Esophagus (tissue), 2 donors: ENCODE measurements around the gene FADS1. TPM values are rescaled to one million over a fixed set of nuclear protein-coding genes. Genes with fewer than 3 reads are reported as not detected.

Experiments
- H3K27ac ChIP-seq, 2 donors: one replicate each; pipeline ENCODE4 v1.5.1; 2013; ENCODE audit warnings: low read depth in 2 of 2, mild to moderate bottlenecking in 2 of 2, inconsistent platforms in 1 of 2, low read length in 1 of 2, moderate library complexity in 1 of 2
- H3K27me3 ChIP-seq, 2 donors: one replicate each; pipeline ENCODE4 v1.6.1; 2013; ENCODE audit warnings: low read length in 2 of 2, control low read depth in 1 of 2, mild to moderate bottlenecking in 1 of 2; ENCODE audit not compliant: insufficient read depth in 2 of 2, control insufficient read depth in 1 of 2
- H3K36me3 ChIP-seq, 2 donors: one replicate each; pipeline ENCODE4 v1.6.1; 2013; ENCODE audit warnings: low read length in 1 of 2; ENCODE audit not compliant: control insufficient read depth in 2 of 2, insufficient read depth in 2 of 2
- H3K4me1 ChIP-seq, 2 donors: one replicate each; pipeline ENCODE4 v1.6.1; 2013; ENCODE audit warnings: low read length in 1 of 2; ENCODE audit not compliant: control insufficient read depth in 2 of 2, insufficient read depth in 2 of 2
- H3K4me3 ChIP-seq, 2 donors: one replicate each; pipeline ENCODE4 v1.5.1; 2013; ENCODE audit warnings: low read length in 2 of 2, mild to moderate bottlenecking in 2 of 2, low read depth in 1 of 2, moderate library complexity in 1 of 2
- H3K9me3 ChIP-seq, 2 donors: one replicate each; pipeline ENCODE4 v1.6.1; 2013; ENCODE audit warnings: mild to moderate bottlenecking in 2 of 2, low read depth in 1 of 2, low read length in 1 of 2, moderate library complexity in 1 of 2; ENCODE audit not compliant: control insufficient read depth in 2 of 2, insufficient read depth in 1 of 2
- WGBS, 2 donors: extraction: QIAGEN DNeasy Blood & Tissue Kit; methylation state at CpG; one replicate each; pipeline ENCODE4 v1.1.7; 2013; 5-methylcytosine and 5-hydroxymethylcytosine counted together
- polyA plus RNA-seq, 2 donors: library from polyadenylated mRNA; stranded (reverse); fragments of 200-250 nt; gene quantifications; one replicate each; pipeline ENCODE4 v1.2.3, GENCODE V29; 2013
- donor health status: healthy with polysubstance abuse.
- donor health status: Bipolar disorder and iron deficiency.

Gene FADS1
- polyA plus RNA-seq, 2 donors = 1.1 to 1.6 TPM

DNA sequence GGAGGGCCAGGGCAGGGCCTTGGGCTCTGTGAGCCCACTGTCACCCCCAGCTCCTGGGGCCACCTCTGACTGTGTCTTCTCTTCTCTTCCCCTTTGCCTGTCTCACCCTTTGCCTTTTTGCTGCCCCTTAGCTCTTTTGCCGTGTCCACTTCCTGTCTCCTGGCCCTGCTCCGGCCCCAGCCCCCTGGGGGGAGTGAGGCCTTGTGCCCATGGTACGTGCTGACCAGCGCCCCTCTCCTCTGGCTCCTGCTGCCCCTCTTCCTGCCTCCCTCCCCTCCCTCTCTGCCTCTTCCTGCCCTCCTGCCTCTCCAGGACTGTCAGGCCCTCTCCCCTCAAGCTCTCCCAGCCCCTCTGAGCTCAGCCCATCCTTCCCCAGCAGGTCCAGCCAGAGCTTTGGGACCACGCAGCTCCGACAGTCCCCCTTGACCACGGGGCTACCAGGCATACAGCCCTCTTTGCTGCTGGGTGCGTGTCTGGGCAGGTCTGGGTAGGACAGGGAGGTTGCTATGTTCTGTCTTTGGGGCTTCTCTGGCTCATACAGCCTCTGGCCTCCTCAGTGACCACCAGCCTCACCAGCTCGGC, 36.1 kb downstream of the FADS1 start:
- H3K27me3 ChIP-seq = no peaks in the 10 kb centered on the region
- H3K36me3 ChIP-seq = peaks cover 5 to 14% of the 10 kb centered on the region in 2 donors
- H3K4me1 ChIP-seq = peaks cover 0 to 9% of the 10 kb centered on the region in 2 donors
- H3K9me3 ChIP-seq = no peaks in the 10 kb centered on the region
- no peak overlapping the region for H3K4me3 ChIP-seq
- WGBS, 2 donors = 67 to 83% methylated on average over 7 to 9 of the region's 9 CpGs
- no peak overlapping the region for H3K27ac ChIP-seq

DNA sequence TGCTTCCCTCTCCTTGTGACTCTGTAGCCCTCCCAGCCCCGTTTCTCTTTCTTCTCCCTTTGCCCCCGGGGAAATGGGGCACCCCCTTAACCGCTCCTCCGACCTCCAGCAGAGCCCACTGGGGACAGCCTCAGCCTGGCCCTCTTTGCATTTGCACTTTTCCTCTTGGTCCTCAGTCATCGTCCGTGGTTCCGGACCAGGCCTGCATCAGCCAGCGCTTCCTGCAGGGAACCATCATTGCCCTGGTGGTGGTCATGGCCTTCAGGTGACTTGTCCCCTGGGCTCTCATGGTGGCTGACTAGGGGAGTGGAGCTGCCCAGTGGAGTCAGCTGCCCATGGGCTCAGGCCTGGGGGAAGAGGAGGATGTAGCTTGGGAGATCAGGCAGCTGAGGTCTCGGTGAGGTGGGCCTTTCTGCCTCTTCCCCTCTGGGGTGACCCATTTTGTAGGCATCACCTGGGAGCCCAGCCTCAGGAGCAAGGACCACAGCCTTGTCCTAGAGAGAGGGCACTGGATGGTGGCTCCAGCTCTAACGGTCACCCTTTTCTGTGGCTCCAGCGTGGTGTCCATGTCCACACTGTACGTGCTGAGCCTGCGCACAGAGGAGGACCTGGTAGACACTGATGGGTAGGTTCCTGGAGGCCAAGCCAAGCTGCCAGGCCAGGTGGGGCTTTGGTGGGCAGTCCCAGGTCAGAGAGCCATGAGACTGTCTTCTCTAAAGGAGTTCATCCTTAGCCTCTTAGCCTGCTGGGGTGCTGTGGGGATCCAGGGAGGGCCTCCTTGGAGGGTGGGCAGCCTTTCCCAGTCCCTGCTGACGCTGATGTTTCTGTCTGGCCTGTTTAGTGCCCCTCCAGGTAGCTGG, 36.9 kb downstream of the FADS1 start:
- peaks cover 0 to 8% of the 10 kb centered on the region in 2 donors for H3K4me1 ChIP-seq
- H3K27ac ChIP-seq = no peak overlapping the region
- H3K36me3 ChIP-seq = peaks cover 5 to 10% of the 10 kb centered on the region in 2 donors
- H3K9me3 ChIP-seq = no peaks in the 10 kb centered on the region
- 84 to 86% methylated on average over 14 of the region's 14 CpGs for WGBS, 2 donors
- H3K27me3 ChIP-seq = no peaks in the 10 kb centered on the region
- no peak overlapping the region for H3K4me3 ChIP-seq

DNA sequence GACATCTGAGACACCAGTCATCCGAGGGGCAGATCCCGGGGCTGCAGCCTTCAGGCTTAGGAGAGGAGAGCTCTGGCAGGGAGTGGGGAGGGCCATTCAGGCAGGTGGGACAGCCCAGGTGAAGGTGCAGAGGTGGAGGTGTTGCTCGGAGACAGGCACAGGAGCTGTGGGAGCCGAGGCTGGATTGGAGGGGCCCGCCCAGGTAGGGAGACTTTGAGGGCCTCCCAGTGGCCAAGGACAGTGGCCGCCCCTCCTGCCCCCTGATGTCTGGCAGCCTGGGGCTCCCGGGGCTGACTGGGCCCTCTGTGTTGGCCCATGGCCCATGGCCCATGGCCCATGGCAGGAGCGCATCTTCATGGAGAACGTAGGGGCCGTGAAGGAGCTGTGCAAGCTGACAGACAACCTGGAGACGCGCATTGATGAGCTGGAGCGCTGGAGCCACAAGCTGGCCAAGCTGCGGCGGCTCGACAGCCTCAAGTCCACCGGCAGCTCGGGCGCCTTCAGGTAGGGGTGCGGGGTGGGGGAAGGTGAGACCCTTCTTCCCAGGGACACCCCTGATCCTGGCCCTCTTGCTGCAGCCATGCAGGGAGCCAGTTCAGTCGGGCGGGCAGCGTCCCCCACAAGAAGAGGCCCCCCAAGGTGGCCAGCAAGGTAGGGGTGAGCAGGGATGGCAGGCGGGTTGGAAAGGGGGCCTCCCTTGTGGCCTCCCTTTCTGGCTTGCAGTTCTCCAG, 37.7 kb downstream of the FADS1 start:
- Histone ChIP-seq H3K4me1 (peaks cover 0 to 8% of the 10 kb centered on the region in 2 donors), H3K36me3 (peaks cover 4 to 5% of the 10 kb centered on the region in 2 donors), H3K4me3 (no peak overlapping the region), H3K27ac (no peak overlapping the region), H3K27me3 (no peaks in the 10 kb centered on the region), H3K9me3 (no peaks in the 10 kb centered on the region)
- WGBS, 2 donors = 83 to 90% methylated on average over 24 of the region's 24 CpGs

DNA sequence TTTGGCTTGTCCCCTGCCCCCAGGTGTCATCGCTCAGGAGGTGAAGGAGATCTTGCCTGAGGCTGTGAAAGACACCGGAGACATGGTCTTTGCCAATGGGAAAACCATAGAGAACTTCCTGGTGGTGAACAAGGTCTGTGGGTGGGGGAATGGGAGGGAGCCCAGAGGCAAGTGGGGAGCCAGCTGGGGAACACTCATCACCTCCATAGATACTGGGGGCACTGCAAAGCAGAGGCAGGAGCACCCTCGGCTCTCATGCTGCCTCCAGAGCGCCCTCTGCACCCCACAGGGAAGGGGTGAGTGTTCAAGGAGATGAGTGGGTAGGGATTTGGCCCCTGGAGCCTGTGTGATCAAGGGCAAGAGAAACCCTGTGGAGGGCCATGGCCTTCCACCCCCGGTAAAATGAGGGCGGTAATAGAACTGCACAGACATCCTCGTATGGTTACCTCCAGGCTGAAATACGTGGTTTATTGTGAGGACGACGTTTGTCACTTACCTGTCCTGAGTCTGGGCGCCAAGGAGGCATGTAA, 38.4 kb downstream of the FADS1 start:
- Histone ChIP-seq H3K27me3 (no peaks in the 10 kb centered on the region), H3K9me3 (no peaks in the 10 kb centered on the region), H3K27ac (no peak overlapping the region), H3K36me3 (peaks cover 3 to 5% of the 10 kb centered on the region in 2 donors), H3K4me1 (peaks cover 0 to 8% of the 10 kb centered on the region in 2 donors), H3K4me3 (no peak overlapping the region)
- WGBS, 2 donors = 74 to 83% methylated on average over 11 of the region's 11 CpGs

DNA sequence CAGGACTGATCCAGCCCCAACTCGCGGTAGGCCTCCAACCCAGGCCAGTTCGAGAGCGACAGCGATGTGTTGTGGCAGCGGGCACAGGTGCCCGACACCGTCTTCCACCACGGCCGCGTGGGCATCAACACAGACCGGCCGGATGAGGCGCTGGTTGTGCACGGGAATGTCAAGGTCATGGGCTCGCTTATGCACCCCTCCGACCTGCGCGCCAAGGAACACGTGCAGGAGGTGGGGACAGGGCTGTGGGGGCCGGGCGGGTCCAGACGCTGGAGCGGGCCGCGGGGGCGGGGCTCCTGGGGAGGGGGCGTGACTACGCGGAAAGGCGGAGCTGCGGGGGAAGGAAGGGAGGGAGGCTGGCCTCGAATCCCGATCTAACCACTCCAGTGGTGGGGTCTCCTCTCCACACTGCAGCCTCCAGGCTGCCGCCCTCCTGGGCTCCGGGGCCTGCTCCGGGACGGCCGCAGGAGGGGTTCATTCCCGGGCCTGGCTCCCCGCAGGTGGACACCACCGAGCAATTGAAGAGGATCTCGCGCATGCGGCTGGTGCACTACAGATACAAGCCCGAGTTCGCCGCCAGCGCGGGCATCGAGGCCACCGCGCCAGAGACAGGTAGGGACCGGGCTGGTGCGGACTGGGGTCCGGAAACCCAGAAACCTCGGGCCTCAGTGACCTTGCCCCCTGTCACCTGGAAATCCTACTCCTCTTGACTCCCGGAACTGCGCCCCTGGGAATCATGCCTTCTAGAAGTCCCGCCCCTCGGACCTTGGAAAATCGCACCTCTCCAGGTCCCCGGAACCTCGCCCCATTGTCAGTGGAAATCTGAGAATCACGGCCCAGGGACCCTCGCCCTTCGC, 39.3 kb downstream of the FADS1 start:
- Histone ChIP-seq H3K4me3 (no peak overlapping the region), H3K4me1 (peaks cover 0 to 8% of the 10 kb centered on the region in 2 donors), H3K36me3 (no peaks in the 10 kb centered on the region), H3K9me3 (no peaks in the 10 kb centered on the region), H3K27ac (no peak overlapping the region), H3K27me3 (no peaks in the 10 kb centered on the region)
- 38 to 55% methylated on average over 49 to 67 of the region's 67 CpGs for WGBS, 2 donors

DNA sequence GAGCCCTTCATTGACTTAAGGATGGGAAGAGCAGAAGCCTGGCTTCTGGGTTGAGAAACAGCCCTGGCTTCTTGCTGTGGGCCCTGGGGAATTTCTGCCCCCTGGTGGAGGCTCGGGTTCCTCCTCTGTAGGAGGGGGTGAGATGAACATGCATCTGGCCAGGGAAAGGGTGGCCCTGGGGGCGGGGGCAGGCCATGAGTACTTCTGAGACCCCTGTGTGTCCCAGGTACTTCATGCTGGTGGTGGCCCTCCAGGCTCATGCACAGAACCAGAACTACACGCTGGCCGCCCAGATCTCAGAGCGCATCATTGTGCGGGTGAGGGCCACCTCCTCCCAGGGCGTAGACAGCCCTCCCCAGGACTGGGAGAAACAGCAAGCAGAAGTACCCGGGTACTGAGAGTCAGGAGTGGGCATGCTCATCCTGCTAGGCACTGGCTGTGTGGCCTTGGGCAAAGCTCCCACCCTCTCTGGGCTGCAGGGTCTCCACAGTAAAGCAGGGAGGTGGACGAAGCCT, 40.2 kb downstream of the FADS1 start:
- 65 to 67% methylated on average over 9 of the region's 9 CpGs for WGBS, 2 donors
- no peak overlapping the region for H3K4me3 ChIP-seq
- H3K4me1 ChIP-seq = peaks cover 0 to 8% of the 10 kb centered on the region in 2 donors
- H3K27me3 ChIP-seq = no peaks in the 10 kb centered on the region
- H3K36me3 ChIP-seq = no peaks in the 10 kb centered on the region
- H3K9me3 ChIP-seq = no peaks in the 10 kb centered on the region
- H3K27ac ChIP-seq = no peak overlapping the region

DNA sequence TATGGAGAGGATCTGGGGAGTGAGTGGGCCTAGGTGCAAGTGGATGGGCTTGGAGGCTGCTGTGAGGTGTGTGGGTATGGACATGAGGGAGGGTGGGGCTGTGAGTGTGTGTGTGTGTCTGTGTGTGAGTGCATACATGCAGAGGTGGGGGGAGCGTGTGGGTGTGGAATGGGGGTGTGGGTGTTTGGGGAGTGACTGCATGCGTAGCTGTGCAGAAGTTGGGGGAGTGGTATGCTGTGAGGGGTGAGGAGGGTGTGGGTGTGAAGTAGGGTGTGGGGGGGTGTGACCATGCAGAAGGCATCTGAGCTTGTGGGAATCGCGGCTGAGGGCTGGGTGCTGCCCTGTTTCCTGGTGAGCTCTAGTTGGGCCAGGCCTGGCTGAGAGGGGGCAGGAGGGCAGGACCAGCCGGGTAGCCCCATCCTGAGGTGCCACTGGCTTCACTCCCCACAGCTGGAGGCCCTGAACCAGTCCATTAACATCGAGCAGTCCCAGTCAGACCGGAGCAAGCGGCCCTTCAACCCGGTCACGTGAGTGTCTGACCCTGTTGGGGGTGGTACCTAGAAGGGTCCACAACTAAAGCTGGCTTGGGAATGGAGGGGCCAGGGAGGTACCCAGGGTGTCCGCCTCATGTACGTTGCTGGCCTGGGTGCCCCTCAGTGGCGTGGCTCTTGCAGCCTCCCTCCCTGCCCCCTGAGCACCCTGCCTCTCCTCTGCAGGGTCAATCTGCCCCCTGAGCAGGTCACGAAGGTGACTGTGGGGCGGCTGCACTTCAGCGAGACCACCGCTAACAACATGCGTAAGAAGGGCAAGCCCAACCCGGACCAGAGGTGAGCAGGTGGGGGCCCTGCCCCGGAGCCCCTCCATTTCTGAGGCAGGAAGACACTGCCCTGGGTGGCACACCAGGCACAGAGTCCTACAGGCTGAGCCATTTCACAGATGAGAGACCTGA, 40.9 kb downstream of the FADS1 start:
- Histone ChIP-seq H3K36me3 (no peaks in the 10 kb centered on the region), H3K9me3 (no peaks in the 10 kb centered on the region), H3K27ac (no peak overlapping the region), H3K4me1 (peaks cover 0 to 8% of the 10 kb centered on the region in 2 donors), H3K27me3 (no peaks in the 10 kb centered on the region), H3K4me3 (no peak overlapping the region)
- 78 to 81% methylated on average over 20 of the region's 20 CpGs for WGBS, 2 donors

DNA sequence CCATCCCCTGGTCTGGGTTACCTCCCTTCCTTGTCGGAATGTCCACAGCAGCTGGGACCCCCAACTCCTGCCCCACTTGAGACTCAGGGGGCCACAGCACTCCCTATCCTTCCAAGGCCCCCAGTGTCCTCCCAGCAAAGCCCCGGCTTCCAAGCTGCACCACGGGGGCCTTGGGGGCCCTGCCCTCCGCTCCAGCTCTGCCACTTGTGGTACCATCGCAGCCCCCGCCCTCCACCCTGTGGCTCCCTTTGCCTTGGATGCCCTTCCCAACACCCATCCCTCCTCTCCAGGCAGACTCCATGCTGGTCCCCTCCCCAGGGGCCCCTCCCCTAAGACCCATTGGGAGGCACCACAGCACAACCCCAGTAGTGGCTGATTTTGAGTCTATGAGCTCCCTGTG, 41.7 kb downstream of the FADS1 start:
- Histone ChIP-seq H3K36me3 (no peaks in the 10 kb centered on the region), H3K4me1 (peaks cover 0 to 8% of the 10 kb centered on the region in 2 donors)
- 92 to 95% methylated on average over 6 of the region's 6 CpGs for WGBS, 2 donors

More for the DNA sequence above, 41.7 kb downstream of the FADS1 start:
- H3K9me3 ChIP-seq = no peaks in the 10 kb centered on the region
- H3K4me3 ChIP-seq = no peak overlapping the region
- H3K27ac ChIP-seq = no peak overlapping the region
- no peaks in the 10 kb centered on the region for H3K27me3 ChIP-seq
